Glomerular visceral epithelial cell (primary cell): ENCODE data around the gene METTL25B.
A peak's percentile ranks its signal among the peaks of the same experiment; 100 is the strongest.
"Not testable (repeated sequence)": the region's sequence is repeated elsewhere in the genome, so short reads cannot be mapped to it uniquely, and the experiment has no call there.

Source experiments
- DNase-seq: peaks from one replicate; pipeline ENCODE4 v3.0.0-alpha.2; 2016; ENCODE audit errors: extremely low spot score

METTL25B gene

GRCh38 chr1:156748670-156749418, 20.6 kb downstream of the METTL25B start:
- DNase-seq = peak; percentile 89

- DNase-seq = peak; percentile 40
These were observed 21.3 kb downstream of the METTL25B start for GRCh38 chr1:156749419-156750118.

GRCh38 chr1:156750191-156750672, 22.0 kb downstream of the METTL25B start:
- DNase-seq = peak; percentile 50

- DNase-seq = peak; percentile 26
These were observed 22.6 kb downstream of the METTL25B start for GRCh38 chr1:156750711-156751450.

- DNase-seq = no peak
These were observed 23.1 kb downstream of the METTL25B start, which contains the start of gene HDGF for GRCh38 chr1:156751451-156751756. Gene HDGF, minus strand, starts transcription at chr1:156751675. Its CDS starts 246 bp downstream, at chr1:156751429.

- peak; percentile 98 for DNase-seq
These were observed 23.6 kb downstream of the METTL25B start for GRCh38 chr1:156751757-156752481.

GRCh38 chr1:156752843-156753482, 24.7 kb downstream of the METTL25B start:
- DNase-seq = no peak

- DNase-seq = no peak
These were observed 25.9 kb downstream of the METTL25B start for GRCh38 chr1:156754219-156754618.

GRCh38 chr1:156755527-156755950, 27.3 kb downstream of the METTL25B start:
- DNase-seq = no peak

- no peak for DNase-seq
These were observed 28.1 kb downstream of the METTL25B start for GRCh38 chr1:156756355-156756754.

- not testable (repeated sequence) for DNase-seq
These were observed 29.4 kb downstream of the METTL25B start for GRCh38 chr1:156757572-156758253.

- DNase-seq = no peak
These were observed 32.0 kb downstream of the METTL25B start for GRCh38 chr1:156760092-156760795.

- DNase-seq = no peak
These were observed 32.5 kb downstream of the METTL25B start for GRCh38 chr1:156760796-156761104.

GRCh38 chr1:156765136-156765535, 36.9 kb downstream of the METTL25B start:
- not testable (repeated sequence) for DNase-seq

GRCh38 chr1:156765666-156766065, 37.4 kb downstream of the METTL25B start:
- no peak for DNase-seq

GRCh38 chr1:156766298-156767100, 38.2 kb downstream of the METTL25B start:
- no peak for DNase-seq

- DNase-seq = peak; percentile 100
These were observed 39.0 kb downstream of the METTL25B start, which contains the start of gene PRCC for GRCh38 chr1:156767101-156767878. Gene PRCC, plus strand, starts transcription at chr1:156767535. Its CDS starts 237 bp downstream, at chr1:156767772.

GRCh38 chr1:156767879-156768604, 39.8 kb downstream of the METTL25B start:
- no peak for DNase-seq
